Upper lobe of right lung (tissue), 1 donor: ENCODE data around the gene CACNA2D2. TPM values are rescaled to one million over a fixed set of nuclear protein-coding genes. Genes with fewer than 3 reads are reported as not detected.
A peak's percentile ranks its signal among the peaks of the same experiment; 100 is the strongest.

Experiments
- ATAC-seq: fragments of 200-7000 bp; cut with Tn5 transposase; one replicate; pipeline ENCODE4 v1.9.1; 2020; ENCODE audit warnings: mild to moderate bottlenecking, moderate library complexity
- DNase-seq: peaks from one replicate; pipeline ENCODE4 v3.0.0-alpha.2; 2020
- H3K27ac ChIP-seq: fragments of 200-600 bp; one replicate; pipeline ENCODE4 v1.8.0; 2022
- H3K27me3 ChIP-seq: fragments of 200-600 bp; one replicate; pipeline ENCODE4 v1.8.0; 2022; ENCODE audit warnings: mild to moderate bottlenecking
- H3K36me3 ChIP-seq: fragments of 200-600 bp; one replicate; pipeline ENCODE4 v1.8.0; 2022
- H3K4me1 ChIP-seq: fragments of 200-600 bp; one replicate; pipeline ENCODE4 v1.8.0; 2022
- H3K4me3 ChIP-seq: fragments of 200-600 bp; one replicate; pipeline ENCODE4 v1.8.0; 2022; ENCODE audit warnings: mild to moderate bottlenecking
- H3K9me3 ChIP-seq: fragments of 200-600 bp; one replicate; pipeline ENCODE4 v1.8.0; 2022
- CTCF ChIP-seq: fragments of 200-600 bp; IDR thresholded peaks from one replicate; pipeline ENCODE4 v1.8.0; 2022; ENCODE audit warnings: antibody characterized with exemption
- intact Hi-C: fragments of 100-400 bp; cut with DNase I; formaldehyde crosslinking; loops from one replicate; pipeline ENCODE4 v1.11.0; 2022
- total RNA-seq: library from RNA; stranded (reverse); fragmentation: NEBNext Ultra II Directional; extraction: Animal tissue kit (Norgen Biotek cat#: 25700); gene quantifications from one replicate; pipeline ENCODE4 v1.2.1, GENCODE V29; 2021
- donor health status: DM: no; HTN: yes; CAD: no; lungs with severe emphysema.

The CACNA2D2 gene
- total RNA-seq, 1 donor from 2014 or later, result 119 TPM

GRCh38 chr3:50466177-50466576 lies 37.3 kb downstream of the CACNA2D2 start:
- no peak for DNase-seq
- H3K4me1 ChIP-seq, result no peaks in the 10 kb centered on the region
- H3K9me3 ChIP-seq, result no peaks in the 10 kb centered on the region
- intact Hi-C loops, result no loop called here
- no peak for TF ChIP-seq CTCF
- H3K27ac ChIP-seq, result no peak overlapping the region
- no peaks in the 10 kb centered on the region for H3K27me3 ChIP-seq
- peak; percentile 12 for ATAC-seq
- H3K36me3 ChIP-seq, result no peaks in the 10 kb centered on the region
- H3K4me3 ChIP-seq, result no peak overlapping the region

- ATAC-seq (peak; percentile 4), DNase-seq (no peak)
- intact Hi-C loops, result no loop called here
- no peak for TF ChIP-seq CTCF
- Histone ChIP-seq H3K27ac (no peak overlapping the region), H3K4me3 (no peak overlapping the region), H3K9me3 (no peaks in the 10 kb centered on the region), H3K4me1 (no peaks in the 10 kb centered on the region), H3K27me3 (no peaks in the 10 kb centered on the region), H3K36me3 (no peaks in the 10 kb centered on the region)
Observed at GRCh38 chr3:50464569-50464968, 38.9 kb downstream of the CACNA2D2 start.

GRCh38 chr3:50459785-50460184 lies 43.6 kb downstream of the CACNA2D2 start:
- no peaks in the 10 kb centered on the region for H3K27me3 ChIP-seq
- H3K36me3 ChIP-seq, result no peaks in the 10 kb centered on the region
- no peak overlapping the region for H3K4me3 ChIP-seq
- no peak for TF ChIP-seq CTCF
- intact Hi-C loops, result no loop called here
- no peaks in the 10 kb centered on the region for H3K9me3 ChIP-seq
- H3K4me1 ChIP-seq, result no peaks in the 10 kb centered on the region
- ATAC-seq (no peak), DNase-seq (no peak)
- H3K27ac ChIP-seq, result no peak overlapping the region

- DNase-seq, result no peak
- H3K9me3 ChIP-seq, result no peaks in the 10 kb centered on the region
- no peaks in the 10 kb centered on the region for H3K4me1 ChIP-seq
- no peak overlapping the region for H3K4me3 ChIP-seq
- no peaks in the 10 kb centered on the region for H3K36me3 ChIP-seq
- peak; percentile 5 for ATAC-seq
- intact Hi-C loops, result no loop called here
- no peaks in the 10 kb centered on the region for H3K27me3 ChIP-seq
- no peak overlapping the region for H3K27ac ChIP-seq
- TF ChIP-seq CTCF, result no peak
Observed at GRCh38 chr3:50457988-50458387, 45.4 kb downstream of the CACNA2D2 start.

- H3K4me1 ChIP-seq, result peaks cover 14% of the 10 kb centered on the region
- DNase-seq, result no peak
- no peak for ATAC-seq
- H3K27me3 ChIP-seq, result no peaks in the 10 kb centered on the region
- intact Hi-C loops, result no loop called here
- H3K9me3 ChIP-seq, result no peaks in the 10 kb centered on the region
- H3K4me3 ChIP-seq, result no peak overlapping the region
- no peaks in the 10 kb centered on the region for H3K36me3 ChIP-seq
- no peak overlapping the region for H3K27ac ChIP-seq
- no peak for TF ChIP-seq CTCF
Observed at GRCh38 chr3:50455161-50456018, 48.0 kb downstream of the CACNA2D2 start.
